RPMI7951 (cell line): ENCODE data around the gene CDC7. TPM values are rescaled to one million over a fixed set of nuclear protein-coding genes. Genes with fewer than 3 reads are reported as not detected.

ENCODE experiments used
- total RNA-seq: library from RNA; depleted of rRNA; stranded (reverse); fragments of >200 nt; shearing (Covaris generic); gene quantifications from 2 replicates; pipeline ENCODE4 v1.2.3, GENCODE V29; 2014; rRNA removed

The CDC7 gene
- total RNA-seq, 1 experiment from 2014 or later: 17.8 TPM

Other genes with a start within 250 kb of the CDC7 start
- gene HFM1, start 96.0 kb upstream of the CDC7 start, total RNA-seq: not detected in 2 replicates